Fibroblast of lung (primary cell): ENCODE results near the gene FBXL2.
"Not testable (repeated sequence)": the region's sequence is repeated elsewhere in the genome, so short reads cannot be mapped to it uniquely, and the experiment has no call there.

Experiments used
- EZH2 ChIP-seq: IDR thresholded peaks from 2 replicates; pipeline ENCODE4 v1.5.1; 2012; ENCODE audit warnings: low read length, control low read depth, mild to moderate bottlenecking; ENCODE audit errors: missing control alignments
- TF ChIP-seq, protein P1 (sequence below), 2 donors: IDR thresholded peaks in 1 of 2; conservative IDR thresholded peaks in 1 of 2; 1 replicate in 1 of 2; 2 replicates in 1 of 2; pipeline ENCODE4 v1.5.1; 2011 to 2012; ENCODE audit warnings: low read length in 2 of 2, control low read depth in 1 of 2, inconsistent platforms in 1 of 2, low read depth in 1 of 2, mild to moderate bottlenecking in 1 of 2

DNA sequence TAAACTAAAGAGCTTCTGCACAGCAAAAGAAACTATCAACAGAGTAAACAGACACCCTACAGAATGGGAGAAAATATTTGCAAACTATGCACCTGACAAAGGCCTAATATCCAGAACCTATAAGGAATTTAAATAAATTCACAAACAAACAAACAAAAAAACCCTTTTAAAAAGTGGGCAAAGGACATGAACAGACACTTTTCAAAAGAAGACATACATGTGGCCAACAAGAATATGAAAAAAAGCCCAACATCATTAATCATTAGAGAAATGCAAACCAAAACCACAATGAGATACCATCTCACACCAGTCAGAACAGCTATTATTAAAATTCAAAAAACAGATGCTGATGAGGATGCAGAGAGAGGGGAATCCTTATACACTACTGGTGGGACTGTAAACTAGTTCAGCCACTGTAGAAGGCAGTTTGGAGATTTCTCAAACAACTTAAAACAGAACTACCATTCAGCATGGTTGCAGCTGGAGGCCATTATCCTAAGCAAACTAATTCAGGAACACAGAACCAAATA is 61.8 kb downstream of the FBXL2 start:
- TF ChIP-seq, protein P1, sequence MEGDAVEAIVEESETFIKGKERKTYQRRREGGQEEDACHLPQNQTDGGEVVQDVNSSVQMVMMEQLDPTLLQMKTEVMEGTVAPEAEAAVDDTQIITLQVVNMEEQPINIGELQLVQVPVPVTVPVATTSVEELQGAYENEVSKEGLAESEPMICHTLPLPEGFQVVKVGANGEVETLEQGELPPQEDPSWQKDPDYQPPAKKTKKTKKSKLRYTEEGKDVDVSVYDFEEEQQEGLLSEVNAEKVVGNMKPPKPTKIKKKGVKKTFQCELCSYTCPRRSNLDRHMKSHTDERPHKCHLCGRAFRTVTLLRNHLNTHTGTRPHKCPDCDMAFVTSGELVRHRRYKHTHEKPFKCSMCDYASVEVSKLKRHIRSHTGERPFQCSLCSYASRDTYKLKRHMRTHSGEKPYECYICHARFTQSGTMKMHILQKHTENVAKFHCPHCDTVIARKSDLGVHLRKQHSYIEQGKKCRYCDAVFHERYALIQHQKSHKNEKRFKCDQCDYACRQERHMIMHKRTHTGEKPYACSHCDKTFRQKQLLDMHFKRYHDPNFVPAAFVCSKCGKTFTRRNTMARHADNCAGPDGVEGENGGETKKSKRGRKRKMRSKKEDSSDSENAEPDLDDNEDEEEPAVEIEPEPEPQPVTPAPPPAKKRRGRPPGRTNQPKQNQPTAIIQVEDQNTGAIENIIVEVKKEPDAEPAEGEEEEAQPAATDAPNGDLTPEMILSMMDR (conservative IDR thresholded peaks at IDR 0.05 in 1 of 2, IDR thresholded peaks at IDR 0.05 in 1 of 2; ENCODE audit: low read depth in 1 of 2, low read length in 2 of 2) = not testable (repeated sequence)
- TF ChIP-seq EZH2 = not testable (repeated sequence)
